ENCODE measurements around the gene ACSL3.

ACSL3 gene

GRCh38 chr2:222960126-222960525, 99.3 kb downstream of the ACSL3 start:
- H3K27ac ChIP-seq (ENCODE audit: low read depth, low read length, poor library complexity, severe bottlenecking), result no peak overlapping the region
- 0 out of 2 replicates have a peak, but pooled peaks cover 5% of the 10 kb centered on the region for H3K9me3 ChIP-seq (ENCODE audit: low read length)
- no peaks in the 10 kb centered on the region for H3K27me3 ChIP-seq (ENCODE audit: insufficient read depth, low read length)
- no peaks in the 10 kb centered on the region for H3K36me3 ChIP-seq (ENCODE audit: insufficient read depth, low read length)
- H3K4me2 ChIP-seq (ENCODE audit: low read length), result no peak overlapping the region
- H3K4me3 ChIP-seq (ENCODE audit: low read depth, low read length, poor library complexity, severe bottlenecking), result no peak overlapping the region
- no peaks in the 10 kb centered on the region for H3F3A ChIP-seq (ENCODE audit: insufficient read depth, low read length)
- no peak overlapping the region for H3K9ac ChIP-seq (ENCODE audit: low read length)
- no peak overlapping the region for H2AFZ ChIP-seq (ENCODE audit: low read length)
- H4K20me1 ChIP-seq (ENCODE audit: insufficient read depth, low read length), result no peaks in the 10 kb centered on the region
- no peaks in the 10 kb centered on the region for H3K9me2 ChIP-seq (ENCODE audit: low read depth, low read length)
- H3K79me2 ChIP-seq (ENCODE audit: insufficient read depth, low read length), result no peaks in the 10 kb centered on the region
- no peaks in the 10 kb centered on the region for H3K4me1 ChIP-seq (ENCODE audit: insufficient read depth, low read length, severe bottlenecking)
- TF ChIP-seq, protein P1, sequence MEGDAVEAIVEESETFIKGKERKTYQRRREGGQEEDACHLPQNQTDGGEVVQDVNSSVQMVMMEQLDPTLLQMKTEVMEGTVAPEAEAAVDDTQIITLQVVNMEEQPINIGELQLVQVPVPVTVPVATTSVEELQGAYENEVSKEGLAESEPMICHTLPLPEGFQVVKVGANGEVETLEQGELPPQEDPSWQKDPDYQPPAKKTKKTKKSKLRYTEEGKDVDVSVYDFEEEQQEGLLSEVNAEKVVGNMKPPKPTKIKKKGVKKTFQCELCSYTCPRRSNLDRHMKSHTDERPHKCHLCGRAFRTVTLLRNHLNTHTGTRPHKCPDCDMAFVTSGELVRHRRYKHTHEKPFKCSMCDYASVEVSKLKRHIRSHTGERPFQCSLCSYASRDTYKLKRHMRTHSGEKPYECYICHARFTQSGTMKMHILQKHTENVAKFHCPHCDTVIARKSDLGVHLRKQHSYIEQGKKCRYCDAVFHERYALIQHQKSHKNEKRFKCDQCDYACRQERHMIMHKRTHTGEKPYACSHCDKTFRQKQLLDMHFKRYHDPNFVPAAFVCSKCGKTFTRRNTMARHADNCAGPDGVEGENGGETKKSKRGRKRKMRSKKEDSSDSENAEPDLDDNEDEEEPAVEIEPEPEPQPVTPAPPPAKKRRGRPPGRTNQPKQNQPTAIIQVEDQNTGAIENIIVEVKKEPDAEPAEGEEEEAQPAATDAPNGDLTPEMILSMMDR (IDR thresholded peaks at IDR 0.05; ENCODE audit: low read length), result no peak
- no peak for TF ChIP-seq EZH2 (IDR thresholded peaks at IDR 0.05; ENCODE audit: borderline replicate concordance, low read length)

GRCh38 chr2:222963641-222964040, 102.8 kb downstream of the ACSL3 start:
- no peak for TF ChIP-seq EZH2 (IDR thresholded peaks at IDR 0.05; ENCODE audit: borderline replicate concordance, low read length)
- TF ChIP-seq, protein P1 (IDR thresholded peaks at IDR 0.05; ENCODE audit: low read length), result no peak
- Histone ChIP-seq H3K27me3 (ENCODE audit: insufficient read depth, low read length) (no peaks in the 10 kb centered on the region), H2AFZ (ENCODE audit: low read length) (no peak overlapping the region), H3K36me3 (ENCODE audit: insufficient read depth, low read length) (no peaks in the 10 kb centered on the region), H3K4me2 (ENCODE audit: low read length) (no peak overlapping the region), H3K27ac (ENCODE audit: low read depth, low read length, poor library complexity, severe bottlenecking) (no peak overlapping the region), H3K79me2 (ENCODE audit: insufficient read depth, low read length) (no peaks in the 10 kb centered on the region), H3K4me3 (ENCODE audit: low read depth, low read length, poor library complexity, severe bottlenecking) (no peak overlapping the region), H3K4me1 (ENCODE audit: insufficient read depth, low read length, severe bottlenecking) (no peaks in the 10 kb centered on the region), H4K20me1 (ENCODE audit: insufficient read depth, low read length) (no peaks in the 10 kb centered on the region), H3K9me2 (ENCODE audit: low read depth, low read length) (no peaks in the 10 kb centered on the region), H3K9me3 (ENCODE audit: low read length) (no peaks in the 10 kb centered on the region), H3F3A (ENCODE audit: insufficient read depth, low read length) (no peaks in the 10 kb centered on the region), H3K9ac (ENCODE audit: low read length) (no peak overlapping the region)

DNA sequence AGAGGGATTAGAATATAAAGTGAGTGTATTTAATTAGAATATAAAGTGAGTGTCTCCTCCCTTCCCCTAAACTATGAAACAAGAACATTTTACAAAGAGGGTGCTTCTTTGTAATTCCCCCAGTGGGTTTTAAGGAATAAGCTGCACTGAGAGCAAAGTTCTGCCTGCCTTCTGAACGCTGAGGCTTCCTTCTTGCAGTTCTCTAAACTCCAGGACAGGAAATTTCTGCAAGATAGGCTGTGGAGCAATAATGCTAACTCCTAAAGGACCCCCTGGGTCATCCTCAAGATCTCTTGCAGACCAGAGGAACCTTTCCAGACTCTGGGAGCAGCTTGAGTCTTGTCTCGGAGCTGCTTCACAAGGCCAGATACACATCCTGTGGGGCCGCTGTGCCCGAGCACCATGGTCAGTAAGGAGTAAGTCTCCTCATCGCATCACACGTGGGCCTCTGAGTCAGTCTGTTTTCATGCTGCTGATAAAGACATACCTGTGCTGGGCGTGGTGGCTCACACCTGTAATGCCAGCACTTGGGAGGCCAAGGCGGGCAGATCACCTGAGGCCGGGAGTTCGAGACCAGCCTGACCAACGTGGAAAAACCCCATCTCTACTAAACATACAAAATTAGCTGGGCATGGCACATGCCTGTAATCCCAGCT, 103.7 kb downstream of the ACSL3 start:
- Histone ChIP-seq H2AFZ (ENCODE audit: low read length) (no peak overlapping the region), H3K9me2 (ENCODE audit: low read depth, low read length) (no peaks in the 10 kb centered on the region), H3K27me3 (ENCODE audit: insufficient read depth, low read length) (no peaks in the 10 kb centered on the region), H3K4me3 (ENCODE audit: low read depth, low read length, poor library complexity, severe bottlenecking) (no peak overlapping the region), H3K4me1 (ENCODE audit: insufficient read depth, low read length, severe bottlenecking) (no peaks in the 10 kb centered on the region), H3F3A (ENCODE audit: insufficient read depth, low read length) (no peaks in the 10 kb centered on the region), H4K20me1 (ENCODE audit: insufficient read depth, low read length) (no peaks in the 10 kb centered on the region), H3K9ac (ENCODE audit: low read length) (no peak overlapping the region), H3K79me2 (ENCODE audit: insufficient read depth, low read length) (no peaks in the 10 kb centered on the region), H3K36me3 (ENCODE audit: insufficient read depth, low read length) (no peaks in the 10 kb centered on the region), H3K9me3 (ENCODE audit: low read length) (no peaks in the 10 kb centered on the region), H3K27ac (ENCODE audit: low read depth, low read length, poor library complexity, severe bottlenecking) (no peak overlapping the region), H3K4me2 (ENCODE audit: low read length) (no peak overlapping the region)
- TF ChIP-seq EZH2 (IDR thresholded peaks at IDR 0.05; ENCODE audit: borderline replicate concordance, low read length), result no peak
- TF ChIP-seq, protein P1 (IDR thresholded peaks at IDR 0.05; ENCODE audit: low read length), result no peak
